Naive thymus-derived CD4-positive, alpha-beta T cell (primary cell): ENCODE data around the gene PCDHGB4. TPM values are rescaled to one million over a fixed set of nuclear protein-coding genes. Genes with fewer than 3 reads are reported as not detected.
A peak's percentile ranks its signal among the peaks of the same experiment; 100 is the strongest.
"Not testable (repeated sequence)": the region's sequence is repeated elsewhere in the genome, so short reads cannot be mapped to it uniquely, and the experiment has no call there.

Experiments used
- ATAC-seq: fragments of 150-1000 bp; cut with Tn5 transposase; 2 replicates; pipeline ENCODE4 v1.10.0; 2021; ENCODE audit warnings: mild to moderate bottlenecking, moderate library complexity
- CTCF ChIA-PET: fragments of 350-600 bp; sonication (Branson Sonifier 250); formaldehyde crosslinking; loops from one replicate; lab custom pipeline; 2021; ENCODE audit warnings: antibody characterized with exemption; lab: Charles Lee
- POLR2A ChIA-PET: fragments of 350-600 bp; sonication (Branson Sonifier 250); formaldehyde crosslinking; loops from one replicate; lab custom pipeline; 2021; ENCODE audit warnings: antibody characterized with exemption, inconsistent platforms; lab: Charles Lee
- DNase-seq, 9 donors: peaks; one replicate each; pipeline versions ENCODE4 v3.0.0 to v3.0.0-alpha.2; 2020 to 2022; ENCODE audit warnings: mixed read lengths in 1 of 9
- H3K27ac ChIP-seq: one replicate; pipeline ENCODE4 v1.7.0; 2013; ENCODE audit warnings: mild to moderate bottlenecking, low read depth, low read length, moderate library complexity
- H3K27me3 ChIP-seq, 2 donors: one replicate each; pipeline ENCODE4 v1.7.0; 2013; ENCODE audit warnings: low read length in 2 of 2, mild to moderate bottlenecking in 2 of 2, moderate library complexity in 2 of 2; ENCODE audit not compliant: control insufficient read depth in 2 of 2, insufficient read depth in 2 of 2
- H3K36me3 ChIP-seq, 3 experiments: 1 replicate in 2 of 3; 2 replicates in 1 of 3; pipeline ENCODE4 v1.7.0; 2013; ENCODE audit warnings: low read length in 3 of 3, mild to moderate bottlenecking in 3 of 3, moderate library complexity in 1 of 3; ENCODE audit not compliant: insufficient read depth in 3 of 3, control insufficient read depth in 2 of 3
- H3K4me1 ChIP-seq, 2 donors: one replicate each; pipeline ENCODE4 v1.7.0; 2013; ENCODE audit warnings: low read length in 2 of 2, mild to moderate bottlenecking in 2 of 2, moderate library complexity in 1 of 2; ENCODE audit not compliant: control insufficient read depth in 2 of 2, insufficient read depth in 2 of 2
- H3K4me3 ChIP-seq: 2 replicates; pipeline ENCODE4 v1.7.0; 2013; ENCODE audit warnings: mild to moderate bottlenecking, low read length
- H3K9me3 ChIP-seq, 3 experiments: 1 replicate in 2 of 3; 2 replicates in 1 of 3; pipeline ENCODE4 v1.7.0; 2013; ENCODE audit warnings: low read length in 3 of 3; ENCODE audit not compliant: control insufficient read depth in 2 of 3
- H3K27ac Mint-ChIP-seq, 9 donors: one replicate each; pipeline ENCODE4 v1.8.0; 2020 to 2022; ENCODE audit warnings: mixed read lengths in 9 of 9, mild to moderate bottlenecking in 8 of 9, moderate library complexity in 5 of 9, inconsistent platforms in 2 of 9
- H3K27me3 Mint-ChIP-seq, 5 donors: one replicate each; pipeline ENCODE4 v1.8.0; 2021 to 2022; ENCODE audit warnings: mixed read lengths in 5 of 5, mild to moderate bottlenecking in 1 of 5
- H3K36me3 Mint-ChIP-seq, 5 donors: one replicate each; pipeline ENCODE4 v1.8.0; 2020 to 2022; ENCODE audit warnings: mixed read lengths in 5 of 5, mild to moderate bottlenecking in 3 of 5, inconsistent platforms in 1 of 5
- H3K4me1 Mint-ChIP-seq, 7 donors: one replicate each; pipeline ENCODE4 v1.8.0; 2020 to 2022; ENCODE audit warnings: mixed read lengths in 7 of 7, mild to moderate bottlenecking in 3 of 7, inconsistent platforms in 1 of 7
- H3K4me3 Mint-ChIP-seq, 10 donors: one replicate each; pipeline ENCODE4 v1.8.0; 2020 to 2022; ENCODE audit warnings: mild to moderate bottlenecking in 10 of 10, mixed read lengths in 10 of 10, moderate library complexity in 6 of 10, inconsistent platforms in 2 of 10
- H3K9me3 Mint-ChIP-seq, 11 donors: one replicate each; pipeline ENCODE4 v1.8.0; 2020 to 2022; ENCODE audit warnings: mixed read lengths in 11 of 11, mild to moderate bottlenecking in 4 of 11, inconsistent platforms in 1 of 11, moderate library complexity in 1 of 11
- intact Hi-C, 2 donors: fragments of 100-400 bp; cut with micrococcal nuclease; formaldehyde crosslinking; loops; one replicate each; pipeline ENCODE4 v1.15.1; 2023
- polyA plus RNA-seq, 2 donors: library from polyadenylated mRNA; unstranded; fragments of 300-500 nt; fragmentation: Illumina TruSeq; gene quantifications; one replicate each; pipeline ENCODE4 v1.2.3, GENCODE V29; 2021
- total RNA-seq, 6 experiments: library from RNA in 5 of 6; stranded (reverse) in 5 of 6; gene quantifications; 1 replicate in 5 of 6; 2 replicates in 1 of 6; pipeline ENCODE4 v1.2.3 and lab custom pipeline; 2021 to 2026

The PCDHGB4 gene
- total and polyA plus RNA-seq, 7 experiments from 2014 or later, result 0.08 to 0.27 (median 0.24) TPM; not detected in 3

GRCh38 chr5:141409598-141410306 lies 22.3 kb downstream of the PCDHGB4 start:
- peaks cover 7 to 33% (median 16%) of the 10 kb centered on the region in 5 donors for H3K36me3 Mint-ChIP-seq
- H3K9me3 Mint-ChIP-seq, result peaks cover 14 to 82% (median 45%) of the 10 kb centered on the region in 11 donors

GRCh38 chr5:141411575-141411974 lies 24.1 kb downstream of the PCDHGB4 start:
- no peak for DNase-seq
- no peak overlapping the region for H3K4me3 Mint-ChIP-seq
- H3K4me1 ChIP-seq, result peaks cover 0 to 5% of the 10 kb centered on the region in 2 donors
- peaks cover 22% of the 10 kb centered on the region in 2 donors for H3K27me3 ChIP-seq
- ATAC-seq, result no peak
- peaks cover 68 to 81% (median 75%) of the 10 kb centered on the region in 5 donors for H3K27me3 Mint-ChIP-seq
- intact Hi-C loops, result loop anchor here in 1 of 2 donors (5.0 to 10.0 kb wide), 2 partner anchors 89 to 463 kb away; partner anchors contain the start of genes PCDH1 and TAF7
- no peaks in the 10 kb centered on the region for H3K36me3 ChIP-seq
- H3K4me3 ChIP-seq, result no peak overlapping the region
- peaks cover 4 to 33% (median 16%) of the 10 kb centered on the region in 5 donors for H3K36me3 Mint-ChIP-seq
- ChIA-PET CTCF (interaction anchor here (3.2 kb wide), 1 partner anchor 152 kb away, joined by 17 read pairs; no protein-coding TSS in a partner anchor), POLR2A (no interaction called here)
- H3K4me1 Mint-ChIP-seq, result peaks cover 11 to 30% (median 19%) of the 10 kb centered on the region in 7 donors
- H3K9me3 Mint-ChIP-seq, result peaks cover 14 to 80% (median 50%) of the 10 kb centered on the region in 11 donors
- no peak overlapping the region for H3K27ac ChIP-seq
- H3K9me3 ChIP-seq, result peaks cover 0 to 31% (median 0%) of the 10 kb centered on the region in 3 experiments
- no peak overlapping the region for H3K27ac Mint-ChIP-seq

More at GRCh38 chr5:141409598-141410306, 22.3 kb downstream of the PCDHGB4 start:
- H3K4me3 Mint-ChIP-seq, result peak overlapping the region in 1 of 10 donors; percentile 6
- ChIA-PET POLR2A (no interaction called here), CTCF (no interaction called here)
- H3K27me3 ChIP-seq, result peaks cover 16 to 24% of the 10 kb centered on the region in 2 donors
- DNase-seq (no peak), ATAC-seq (no peak)
- no peak overlapping the region for H3K4me3 ChIP-seq
- no peaks in the 10 kb centered on the region for H3K36me3 ChIP-seq
- H3K4me1 Mint-ChIP-seq, result peaks cover 7 to 24% (median 14%) of the 10 kb centered on the region in 7 donors
- peaks cover 0 to 31% (median 0%) of the 10 kb centered on the region in 3 experiments for H3K9me3 ChIP-seq
- H3K4me1 ChIP-seq, result peaks cover 0 to 5% of the 10 kb centered on the region in 2 donors
- peaks cover 61 to 82% (median 78%) of the 10 kb centered on the region in 5 donors for H3K27me3 Mint-ChIP-seq
- peak overlapping the region in 4 of 9 donors; percentile 19 to 80 (median 59) for H3K27ac Mint-ChIP-seq
- H3K27ac ChIP-seq, result no peak overlapping the region
- intact Hi-C loops, result loop anchor here in 1 of 2 donors (5.0 to 10.0 kb wide), 2 partner anchors 87 to 465 kb away; partner anchors contain the start of genes PCDH1 and TAF7

- no peaks in the 10 kb centered on the region for H3K36me3 ChIP-seq
- H3K27me3 Mint-ChIP-seq, result peaks cover 69 to 80% (median 75%) of the 10 kb centered on the region in 5 donors
- peaks cover 23% of the 10 kb centered on the region in 2 donors for H3K27me3 ChIP-seq
- peaks cover 13 to 27% (median 19%) of the 10 kb centered on the region in 7 donors for H3K4me1 Mint-ChIP-seq
- H3K9me3 Mint-ChIP-seq, result peaks cover 11 to 77% (median 49%) of the 10 kb centered on the region in 11 donors
- ChIA-PET CTCF (interaction anchor here (0.6 to 3.2 kb wide), 10 partner anchors 17 to 154 kb away, joined by 3 to 17 read pairs (median 4); partner anchors contain the start of gene PCDHGA12), POLR2A (no interaction called here)
- peaks cover 4 to 36% (median 19%) of the 10 kb centered on the region in 5 donors for H3K36me3 Mint-ChIP-seq
- ATAC-seq (peak; percentile 84), DNase-seq (peak in 7 of 9 donors; percentile 38 to 66 (median 52))
- peaks cover 0 to 5% of the 10 kb centered on the region in 2 donors for H3K4me1 ChIP-seq
- peak within 1 kb of the TSS; percentile 73 for H3K4me3 ChIP-seq
- H3K4me3 Mint-ChIP-seq, result peak within 1 kb of the TSS; percentile 83 to 92 (median 87)
- H3K27ac ChIP-seq, result no peak within 1 kb of the TSS
- H3K27ac Mint-ChIP-seq, result peak within 1 kb of the TSS in 2 of 9 donors; percentile 54 to 56
- peaks cover 0 to 32% (median 0%) of the 10 kb centered on the region in 3 experiments for H3K9me3 ChIP-seq
- intact Hi-C loops, result loop anchor here (1.0 to 10.0 kb wide), 7 partner anchors 91 to 462 kb away; partner anchors contain the start of genes TAF7 (in 2 of the 2) and PCDH1 (in 1 of the 2)
Measured at GRCh38 chr5:141412854-141413539, 25.5 kb downstream of the PCDHGB4 start, which contains the start of gene PCDHGA10. PCDHGA10 (plus strand) TSS chr5:141412987; CDS start chr5:141413176, 189 bp downstream.

GRCh38 chr5:141413540-141414069 lies 26.1 kb downstream of the PCDHGB4 start:
- Histone ChIP-seq H3K4me3 (peak overlapping the region; percentile 73), H3K27ac (no peak overlapping the region), H3K9me3 (peaks cover 0 to 33% (median 6%) of the 10 kb centered on the region in 3 experiments), H3K36me3 (no peaks in the 10 kb centered on the region), H3K4me1 (peaks cover 0 to 5% of the 10 kb centered on the region in 2 donors), H3K27me3 (peaks cover 23 to 27% of the 10 kb centered on the region in 2 donors)
- H3K27me3 Mint-ChIP-seq, result peaks cover 69 to 81% (median 75%) of the 10 kb centered on the region in 5 donors
- CTCF ChIA-PET, result interaction anchor here (0.8 to 3.2 kb wide), 6 partner anchors 99 to 153 kb away, joined by 3 to 17 read pairs (median 4); no protein-coding TSS in a partner anchor
- intact Hi-C loops, result loop anchor here (1.0 to 10.0 kb wide), 6 partner anchors 91 to 461 kb away; partner anchors contain the start of genes TAF7 (in 2 of the 2) and PCDH1 (in 1 of the 2)
- H3K27ac Mint-ChIP-seq, result peak overlapping the region in 2 of 9 donors; percentile 54 to 56
- peaks cover 13 to 77% (median 49%) of the 10 kb centered on the region in 11 donors for H3K9me3 Mint-ChIP-seq
- POLR2A ChIA-PET, result no interaction called here
- DNase-seq (no peak), ATAC-seq (no peak)
- H3K36me3 Mint-ChIP-seq, result peaks cover 4 to 39% (median 16%) of the 10 kb centered on the region in 5 donors
- H3K4me1 Mint-ChIP-seq, result peaks cover 16 to 26% (median 19%) of the 10 kb centered on the region in 7 donors
- peak overlapping the region; percentile 83 to 92 (median 87) for H3K4me3 Mint-ChIP-seq

GRCh38 chr5:141414548-141415274 lies 27.2 kb downstream of the PCDHGB4 start:
- H3K4me3 ChIP-seq, ATAC-seq, DNase-seq, H3K4me1 ChIP-seq, POLR2A ChIA-PET, H3K27ac ChIP-seq, H3K27ac Mint-ChIP-seq, CTCF ChIA-PET, H3K36me3 ChIP-seq: not testable (repeated sequence)
- Mint-ChIP-seq H3K4me3 (peak overlapping the region in 9 of 10 donors; percentile 1 to 89 (median 40)), H3K4me1 (peaks cover 16 to 28% (median 19%) of the 10 kb centered on the region in 7 donors), H3K36me3 (peaks cover 4 to 37% (median 12%) of the 10 kb centered on the region in 5 donors), H3K27me3 (peaks cover 67 to 78% (median 73%) of the 10 kb centered on the region in 5 donors), H3K9me3 (peaks cover 11 to 76% (median 44%) of the 10 kb centered on the region in 11 donors)
- Histone ChIP-seq H3K27me3 (peaks cover 23 to 28% of the 10 kb centered on the region in 2 donors), H3K9me3 (peaks cover 0 to 33% (median 12%) of the 10 kb centered on the region in 3 experiments)
- intact Hi-C loops, result loop anchor here in 1 of 2 donors (5.0 to 10.0 kb wide), 3 partner anchors 52 to 460 kb away; partner anchors contain the start of genes PCDH1, PCDHGA5 and TAF7
